Occipital lobe (tissue), 2 donors: ENCODE data around the gene C1QTNF12. TPM values are rescaled to one million over a fixed set of nuclear protein-coding genes. Genes with fewer than 3 reads are reported as not detected.
A peak's percentile ranks its signal among the peaks of the same experiment; 100 is the strongest.

ENCODE experiments used
- DNase-seq: peaks from one replicate; lab custom pipeline; 2025; lab: John Stamatoyannopoulos, UW
- total RNA-seq: library from RNA; depleted of rRNA; stranded (reverse); fragments of >200 nt; gene quantifications from one replicate; pipeline ENCODE4 v1.2.3, GENCODE V29; 2014

The C1QTNF12 gene
- total RNA-seq, 1 donor from 2014 or later: not detected

GRCh38 chr1:1241588-1242219 is 4.8 kb downstream of the C1QTNF12 start:
- DNase-seq: no peak

GRCh38 chr1:1240822-1241587 is 5.5 kb downstream of the C1QTNF12 start:
- no peak for DNase-seq

GRCh38 chr1:1240348-1240732 is 6.2 kb downstream of the C1QTNF12 start:
- DNase-seq: no peak

- DNase-seq: no peak
Observed at GRCh38 chr1:1239614-1240347, 6.7 kb downstream of the C1QTNF12 start.

DNA sequence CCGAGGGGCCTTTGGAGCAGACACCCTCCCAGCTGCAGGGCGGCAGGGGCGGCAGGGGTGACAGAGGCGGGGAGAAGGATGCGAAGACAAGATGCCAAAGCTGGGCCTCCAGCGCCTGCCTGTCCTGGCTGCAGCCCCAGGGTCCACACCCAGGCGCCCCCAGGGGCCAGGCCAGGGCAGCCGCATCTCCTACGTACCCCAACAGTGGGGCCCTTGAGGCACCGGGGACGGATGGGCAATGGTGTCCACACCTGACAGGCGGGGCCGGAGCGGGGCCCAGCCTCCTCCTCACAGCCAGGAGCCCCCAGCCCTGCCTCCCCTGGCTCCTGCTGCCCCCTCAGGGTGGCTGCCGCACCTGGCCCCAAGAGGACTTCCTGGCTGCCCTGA is 7.3 kb downstream of the C1QTNF12 start:
- no peak for DNase-seq

DNA sequence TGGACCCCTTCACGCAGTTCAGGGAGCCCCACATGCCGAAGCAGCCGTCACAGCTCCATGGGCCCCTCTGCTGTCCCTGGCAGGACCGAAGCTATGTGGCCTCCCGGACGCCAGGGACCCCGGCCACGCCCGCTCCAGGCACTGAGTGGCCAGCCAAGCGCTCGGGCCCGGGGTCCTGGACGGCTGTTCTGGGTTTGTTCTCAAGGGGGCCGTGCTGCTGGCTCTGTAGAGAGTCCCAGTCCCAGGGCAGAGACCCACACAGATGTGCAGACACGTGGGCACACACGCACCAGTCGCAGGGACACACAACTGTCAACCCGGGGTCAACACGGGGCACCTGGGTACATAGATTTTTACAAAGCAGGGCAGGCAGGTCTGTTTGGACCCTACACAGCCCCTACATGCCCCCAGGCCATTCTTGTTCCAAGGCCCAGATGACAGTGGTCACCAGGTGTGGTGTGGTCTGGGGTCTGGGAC is 7.8 kb downstream of the C1QTNF12 start:
- DNase-seq: no peak

DNA sequence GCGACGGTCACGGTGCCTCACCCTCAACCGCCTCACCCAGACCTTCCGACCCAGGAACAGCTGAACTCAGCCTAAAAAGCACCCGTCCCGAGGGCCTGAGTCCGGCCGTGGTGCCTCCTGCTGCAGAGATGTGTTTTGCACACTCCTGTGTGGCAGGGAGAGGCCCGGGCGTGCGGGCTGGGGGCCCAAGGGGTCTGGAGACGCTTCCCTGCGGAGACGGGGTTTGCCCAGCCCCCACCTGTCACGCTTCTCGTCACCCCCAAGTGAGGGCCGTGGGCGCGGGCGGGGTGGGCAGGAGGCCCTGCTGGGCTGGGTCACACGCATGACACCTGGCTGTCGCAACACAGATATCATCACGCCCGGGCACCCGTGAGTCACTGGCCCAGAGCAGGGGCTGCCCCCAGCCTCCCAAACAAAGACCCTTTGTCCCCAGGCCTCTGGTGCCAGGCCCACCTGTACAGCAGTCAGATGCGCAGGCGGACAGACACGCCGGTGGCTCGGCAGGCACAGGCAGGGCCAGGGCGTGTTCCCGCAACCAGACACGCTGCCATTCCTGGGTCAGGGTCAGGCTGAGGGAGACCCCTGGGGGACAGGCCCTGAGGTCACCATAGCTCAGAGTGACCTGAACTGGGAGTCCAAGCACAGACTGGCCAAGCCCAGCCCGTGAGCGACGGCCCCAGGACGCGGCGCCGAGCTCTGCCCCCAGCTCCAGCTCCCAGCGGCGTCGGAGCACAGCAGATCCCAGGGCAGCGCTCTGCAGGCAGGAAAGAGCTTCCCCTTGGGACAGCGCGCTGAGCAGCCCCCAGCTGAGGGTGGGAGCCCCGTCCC is 8.4 kb downstream of the C1QTNF12 start:
- DNase-seq: no peak

- no peak for DNase-seq
Observed at GRCh38 chr1:1236945-1237873, 9.3 kb downstream of the C1QTNF12 start.

- no peak for DNase-seq
Observed at GRCh38 chr1:1236176-1236763, 10.3 kb downstream of the C1QTNF12 start.

DNA sequence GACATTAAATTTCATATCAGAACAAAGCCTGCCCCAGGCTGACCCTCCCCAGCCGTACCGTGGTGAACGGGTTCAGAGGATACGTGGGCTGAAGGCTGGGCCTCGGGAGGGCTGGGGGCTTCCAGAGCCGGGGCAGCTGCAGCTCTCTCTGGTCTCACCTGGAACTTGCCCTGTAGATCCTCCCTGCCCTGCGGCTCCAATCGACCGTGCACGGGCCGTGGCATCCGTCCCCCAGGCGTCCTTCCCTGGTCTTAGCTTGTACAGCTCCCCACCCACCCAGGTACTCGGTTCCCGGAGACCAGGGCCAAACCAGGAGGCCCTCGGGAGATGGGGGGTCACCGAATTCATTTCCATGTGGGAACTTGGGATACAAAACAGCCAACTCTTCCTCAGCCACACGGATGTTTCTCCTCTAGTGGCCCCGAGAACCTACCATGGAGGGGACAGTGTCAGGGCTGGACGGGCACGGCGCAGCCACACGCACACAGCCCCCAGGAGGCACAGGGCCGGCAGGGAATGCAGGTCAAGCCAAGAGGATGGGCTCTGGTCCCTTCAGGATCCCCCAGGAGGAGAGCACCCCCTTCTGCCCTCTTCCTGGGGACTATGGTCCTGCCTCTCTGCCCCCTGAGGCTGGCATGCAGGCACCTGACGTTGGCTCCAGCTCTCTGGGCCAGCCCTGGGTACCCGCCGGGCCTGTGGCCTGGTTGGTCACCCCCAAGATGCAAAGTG is 11.3 kb downstream of the C1QTNF12 start:
- no peak for DNase-seq

- DNase-seq: no peak
Observed at GRCh38 chr1:1234180-1234808, 12.2 kb downstream of the C1QTNF12 start.

DNA sequence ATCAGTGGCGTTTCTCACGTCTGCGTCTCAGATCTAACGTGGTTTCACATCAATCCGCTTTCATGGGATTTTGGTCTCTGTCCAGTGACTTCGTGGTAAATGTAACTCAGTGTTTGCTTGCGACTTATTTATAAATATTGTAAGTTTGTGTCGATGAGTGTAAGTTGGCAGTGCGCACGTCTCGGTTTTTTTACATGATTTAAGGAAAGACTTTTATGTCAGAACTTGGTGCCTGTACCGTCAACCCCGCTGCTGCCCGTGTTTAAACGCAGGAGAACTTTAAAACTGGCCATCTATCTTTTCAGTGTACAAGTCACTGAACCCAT is 13.0 kb downstream of the C1QTNF12 start:
- no peak for DNase-seq

- DNase-seq: no peak
Observed at GRCh38 chr1:1232796-1233566, 13.5 kb downstream of the C1QTNF12 start.

DNA sequence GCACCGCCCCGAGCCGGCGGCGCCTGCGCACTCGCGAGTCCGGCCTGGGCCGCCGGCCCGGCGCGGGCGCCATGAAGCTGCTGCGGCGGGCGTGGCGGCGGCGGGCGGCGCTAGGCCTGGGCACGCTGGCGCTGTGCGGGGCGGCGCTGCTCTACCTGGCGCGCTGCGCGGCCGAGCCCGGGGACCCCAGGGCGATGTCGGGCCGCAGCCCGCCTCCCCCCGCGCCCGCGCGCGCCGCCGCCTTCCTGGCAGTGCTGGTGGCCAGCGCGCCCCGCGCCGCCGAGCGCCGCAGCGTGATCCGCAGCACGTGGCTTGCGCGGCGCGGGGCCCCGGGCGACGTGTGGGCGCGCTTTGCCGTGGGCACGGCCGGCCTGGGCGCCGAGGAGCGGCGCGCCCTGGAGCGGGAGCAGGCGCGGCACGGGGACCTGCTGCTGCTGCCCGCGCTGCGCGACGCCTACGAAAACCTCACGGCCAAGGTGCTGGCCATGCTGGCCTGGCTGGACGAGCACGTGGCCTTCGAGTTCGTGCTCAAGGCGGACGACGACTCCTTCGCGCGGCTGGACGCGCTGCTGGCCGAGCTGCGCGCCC is 14.2 kb downstream of the C1QTNF12 start, which contains the start of gene B3GALT6:
Gene B3GALT6, plus strand, starts transcription at position 30 of the 588 bp plus-strand sequence. Its CDS starts 42 bp downstream, at position 72.
- no peak for DNase-seq

GRCh38 chr1:1231400-1232207 is 14.9 kb downstream of the C1QTNF12 start, which contains the start of gene SDF4:
SDF4 (minus strand) TSS chr1:1232001; CDS start chr1:1228772, 3,229 bp downstream.
- DNase-seq: peak; percentile 91

DNA sequence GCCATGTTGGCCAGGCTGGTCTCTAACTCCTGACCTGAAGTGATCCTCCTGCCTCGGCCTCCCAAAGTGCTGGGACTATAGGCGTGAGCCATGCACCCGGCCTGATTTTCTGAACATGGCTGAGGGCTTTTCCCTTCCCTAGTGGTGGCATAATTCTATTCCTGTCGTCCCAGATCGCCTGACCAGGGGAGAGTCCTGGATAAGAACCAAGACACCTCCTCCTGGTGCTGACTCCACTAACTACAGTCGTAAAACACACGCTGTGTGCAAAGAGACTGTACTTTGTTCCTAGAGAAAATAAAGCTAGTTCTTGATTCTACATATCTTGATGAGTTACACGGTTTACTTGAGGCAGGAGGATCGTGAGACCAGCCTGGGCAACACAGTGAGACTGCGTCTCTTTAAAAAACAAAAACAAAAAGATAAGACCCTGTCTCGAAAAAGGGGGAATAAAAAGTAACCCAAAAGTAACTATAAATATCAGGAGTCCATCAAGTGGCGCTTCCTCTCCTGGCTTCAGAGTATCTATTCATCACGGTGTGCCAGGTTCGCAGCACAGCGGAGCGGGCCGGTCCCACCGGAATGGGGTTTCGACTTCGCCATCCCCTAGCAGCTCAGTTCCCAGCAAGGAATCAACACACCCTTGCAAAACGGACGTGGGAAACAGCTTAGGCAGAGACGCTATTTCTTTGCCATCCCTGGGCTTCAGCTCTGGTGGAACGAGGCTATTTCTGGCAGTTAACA is 15.7 kb downstream of the C1QTNF12 start:
- no peak for DNase-seq
